ENCODE measurements around the gene IL22RA2.

IL22RA2 gene

GRCh38 chr6:137191670-137192069 lies 18.2 kb upstream of the IL22RA2 start:
- H2AFZ ChIP-seq (ENCODE audit: low read depth, low read length): no peak overlapping the region
- ATAC-seq (ENCODE audit: insufficient read depth, low read depth): no peak
- no peak for TF ChIP-seq EZH2 (IDR thresholded peaks at IDR 0.05; ENCODE audit: borderline replicate concordance, low read depth, low read length, severe bottlenecking)
- no peak for TF ChIP-seq CTCF (IDR thresholded peaks at IDR 0.05; ENCODE audit: borderline replicate concordance, extremely low read depth, low read length, poor library complexity, severe bottlenecking)
- no peak overlapping the region for H3K27ac ChIP-seq (ENCODE audit: low read length)
- H3K4me3 ChIP-seq (ENCODE audit: low read depth in 1 of 2, low read length in 2 of 2): no peak overlapping the region
- peaks cover 40% of the 10 kb centered on the region for H3K9me3 ChIP-seq (ENCODE audit: insufficient read depth, low read length, severe bottlenecking)
- H3K4me1 ChIP-seq (ENCODE audit: insufficient read depth, low read length): 0 out of 2 replicates have a peak, but pooled peaks cover 4% of the 10 kb centered on the region
- H3K9ac ChIP-seq (ENCODE audit: low read depth, low read length): no peak overlapping the region
- H3K79me2 ChIP-seq (ENCODE audit: insufficient read depth, low read length): no peaks in the 10 kb centered on the region
- no peaks in the 10 kb centered on the region for H3K27me3 ChIP-seq (ENCODE audit: insufficient read depth, low read length, poor library complexity)
- H4K20me1 ChIP-seq (ENCODE audit: insufficient read depth, low read length): no peaks in the 10 kb centered on the region
- H3K4me2 ChIP-seq (ENCODE audit: insufficient read depth, low read length): no peak overlapping the region
- no peak for DNase-seq
- H3K36me3 ChIP-seq (ENCODE audit: insufficient read depth, low read length): no peaks in the 10 kb centered on the region

- Histone ChIP-seq H3K27me3 (ENCODE audit: insufficient read depth, low read length, poor library complexity) (no peaks in the 10 kb centered on the region), H3K79me2 (ENCODE audit: insufficient read depth, low read length) (no peaks in the 10 kb centered on the region), H3K4me2 (ENCODE audit: insufficient read depth, low read length) (no peak overlapping the region), H3K4me1 (ENCODE audit: insufficient read depth, low read length) (0 out of 2 replicates have a peak, but pooled peaks cover 3% of the 10 kb centered on the region), H3K27ac (ENCODE audit: low read length) (no peak overlapping the region), H3K36me3 (ENCODE audit: insufficient read depth, low read length) (no peaks in the 10 kb centered on the region), H2AFZ (ENCODE audit: low read depth, low read length) (no peak overlapping the region), H3K9ac (ENCODE audit: low read depth, low read length) (no peak overlapping the region), H4K20me1 (ENCODE audit: insufficient read depth, low read length) (no peaks in the 10 kb centered on the region), H3K9me3 (ENCODE audit: insufficient read depth, low read length, severe bottlenecking) (peaks cover 42% of the 10 kb centered on the region), H3K4me3 (ENCODE audit: low read depth in 1 of 2, low read length in 2 of 2) (no peak overlapping the region)
- DNase-seq: no peak
- ATAC-seq (ENCODE audit: insufficient read depth, low read depth): no peak
- TF ChIP-seq EZH2 (IDR thresholded peaks at IDR 0.05; ENCODE audit: borderline replicate concordance, low read depth, low read length, severe bottlenecking) (no peak), CTCF (IDR thresholded peaks at IDR 0.05; ENCODE audit: borderline replicate concordance, extremely low read depth, low read length, poor library complexity, severe bottlenecking) (no peak)
Observed at GRCh38 chr6:137191236-137191635, 17.8 kb upstream of the IL22RA2 start.

- DNase-seq: no peak
- no peaks in the 10 kb centered on the region for H4K20me1 ChIP-seq (ENCODE audit: insufficient read depth, low read length)
- H3K36me3 ChIP-seq (ENCODE audit: insufficient read depth, low read length): no peaks in the 10 kb centered on the region
- no peaks in the 10 kb centered on the region for H3K27me3 ChIP-seq (ENCODE audit: insufficient read depth, low read length, poor library complexity)
- H3K9ac ChIP-seq (ENCODE audit: low read depth, low read length): no peak overlapping the region
- no peak overlapping the region for H3K4me2 ChIP-seq (ENCODE audit: insufficient read depth, low read length)
- H2AFZ ChIP-seq (ENCODE audit: low read depth, low read length): no peak overlapping the region
- H3K9me3 ChIP-seq (ENCODE audit: insufficient read depth, low read length, severe bottlenecking): peaks cover 47% of the 10 kb centered on the region
- H3K79me2 ChIP-seq (ENCODE audit: insufficient read depth, low read length): no peaks in the 10 kb centered on the region
- no peak for ATAC-seq (ENCODE audit: insufficient read depth, low read depth)
- no peak overlapping the region for H3K27ac ChIP-seq (ENCODE audit: low read length)
- H3K4me3 ChIP-seq (ENCODE audit: low read depth in 1 of 2, low read length in 2 of 2): no peak overlapping the region
- TF ChIP-seq EZH2 (IDR thresholded peaks at IDR 0.05; ENCODE audit: borderline replicate concordance, low read depth, low read length, severe bottlenecking) (no peak), CTCF (IDR thresholded peaks at IDR 0.05; ENCODE audit: borderline replicate concordance, extremely low read depth, low read length, poor library complexity, severe bottlenecking) (no peak)
- no peaks in the 10 kb centered on the region for H3K4me1 ChIP-seq (ENCODE audit: insufficient read depth, low read length)
Observed at GRCh38 chr6:137190583-137191094, 17.2 kb upstream of the IL22RA2 start.

- H3K9ac ChIP-seq (ENCODE audit: low read depth, low read length): no peak overlapping the region
- H3K27me3 ChIP-seq (ENCODE audit: insufficient read depth, low read length, poor library complexity): no peaks in the 10 kb centered on the region
- no peaks in the 10 kb centered on the region for H3K4me1 ChIP-seq (ENCODE audit: insufficient read depth, low read length)
- no peak overlapping the region for H3K27ac ChIP-seq (ENCODE audit: low read length)
- no peaks in the 10 kb centered on the region for H4K20me1 ChIP-seq (ENCODE audit: insufficient read depth, low read length)
- H3K79me2 ChIP-seq (ENCODE audit: insufficient read depth, low read length): no peaks in the 10 kb centered on the region
- no peak overlapping the region for H2AFZ ChIP-seq (ENCODE audit: low read depth, low read length)
- no peak overlapping the region for H3K4me2 ChIP-seq (ENCODE audit: insufficient read depth, low read length)
- H3K36me3 ChIP-seq (ENCODE audit: insufficient read depth, low read length): no peaks in the 10 kb centered on the region
- ATAC-seq (ENCODE audit: insufficient read depth, low read depth): no peak
- TF ChIP-seq EZH2 (IDR thresholded peaks at IDR 0.05; ENCODE audit: borderline replicate concordance, low read depth, low read length, severe bottlenecking) (no peak), CTCF (IDR thresholded peaks at IDR 0.05; ENCODE audit: borderline replicate concordance, extremely low read depth, low read length, poor library complexity, severe bottlenecking) (no peak)
- H3K9me3 ChIP-seq (ENCODE audit: insufficient read depth, low read length, severe bottlenecking): peaks cover 61% of the 10 kb centered on the region
- peak; percentile 26 for DNase-seq
- H3K4me3 ChIP-seq (ENCODE audit: low read depth in 1 of 2, low read length in 2 of 2): no peak overlapping the region
Observed at GRCh38 chr6:137188855-137189254, 15.4 kb upstream of the IL22RA2 start.
